ENCODE results near the gene ITPRID1.

Gene ITPRID1

GRCh38 chr7:31642681-31643115, 128.8 kb downstream of the ITPRID1 start:
- no peak for FAIRE-seq

- no peak for FAIRE-seq
These were observed 133.1 kb downstream of the ITPRID1 start for GRCh38 chr7:31646942-31647341.

- no peak for FAIRE-seq
These were observed 133.6 kb downstream of the ITPRID1 start for GRCh38 chr7:31647511-31647910.

GRCh38 chr7:31648288-31648687, 134.4 kb downstream of the ITPRID1 start:
- FAIRE-seq, result peak; percentile 3

- no peak for FAIRE-seq
These were observed 135.0 kb downstream of the ITPRID1 start for GRCh38 chr7:31648880-31649279.

- FAIRE-seq, result no peak
These were observed 137.6 kb downstream of the ITPRID1 start for GRCh38 chr7:31651234-31652062.

GRCh38 chr7:31652063-31652326, 138.1 kb downstream of the ITPRID1 start:
- no peak for FAIRE-seq

GRCh38 chr7:31663072-31663471, 149.2 kb downstream of the ITPRID1 start:
- no peak for FAIRE-seq

- no peak for FAIRE-seq
These were observed 151.0 kb downstream of the ITPRID1 start for GRCh38 chr7:31664890-31665289.

- FAIRE-seq, result no peak
These were observed 151.7 kb downstream of the ITPRID1 start for GRCh38 chr7:31665546-31665945.

GRCh38 chr7:31669461-31669860, 155.6 kb downstream of the ITPRID1 start:
- FAIRE-seq, result no peak

- no peak for FAIRE-seq
These were observed 165.8 kb downstream of the ITPRID1 start for GRCh38 chr7:31679574-31680305.

GRCh38 chr7:31683445-31684225, 169.7 kb downstream of the ITPRID1 start:
- no peak for FAIRE-seq

GRCh38 chr7:31687024-31687748, 173.3 kb downstream of the ITPRID1 start, which contains the start of gene PPP1R17:
Gene PPP1R17, plus strand, starts transcription at chr7:31687215. Its CDS starts 5,227 bp downstream, at chr7:31692442.
- FAIRE-seq, result no peak

GRCh38 chr7:31688372-31688771, 174.5 kb downstream of the ITPRID1 start:
- FAIRE-seq, result no peak

GRCh38 chr7:31688996-31689395, 175.1 kb downstream of the ITPRID1 start:
- no peak for FAIRE-seq

- FAIRE-seq, result no peak
These were observed 177.0 kb downstream of the ITPRID1 start for GRCh38 chr7:31690935-31691334.

GRCh38 chr7:31692451-31692850, 178.6 kb downstream of the ITPRID1 start:
- FAIRE-seq, result no peak

- no peak for FAIRE-seq
These were observed 179.0 kb downstream of the ITPRID1 start for GRCh38 chr7:31692871-31693270.

GRCh38 chr7:31695859-31696614, 182.1 kb downstream of the ITPRID1 start:
- FAIRE-seq, result no peak

- FAIRE-seq, result no peak
These were observed 185.2 kb downstream of the ITPRID1 start for GRCh38 chr7:31699050-31699449.

- FAIRE-seq, result no peak
These were observed 188.5 kb downstream of the ITPRID1 start for GRCh38 chr7:31702354-31702753.
